Activated T-helper 2 cell treated with anti-CD3 and anti-CD28 coated beads, Interferon-gamma antibody, Interleukin-2, Interleukin-4, amounts not matched to agents 10 μg/mL and 5 μg/mL and 100 μg/mL, durations not matched to agents 14 hours and 24 hours and 36 hours (primary cell): ENCODE results near the gene C19orf33. TPM values are rescaled to one million over a fixed set of nuclear protein-coding genes. Genes with fewer than 3 reads are reported as not detected.
"Not testable (repeated sequence)": the region's sequence is repeated elsewhere in the genome, so short reads cannot be mapped to it uniquely, and the experiment has no call there.

Source experiments
- DNase-seq: peaks from one replicate; pipeline ENCODE4 v3.0.0; 2021; ENCODE audit warnings: low spot score
- H3K27ac Mint-ChIP-seq: one replicate; pipeline ENCODE4 v1.8.0; 2021; ENCODE audit warnings: mixed read lengths
- H3K27me3 Mint-ChIP-seq: one replicate; pipeline ENCODE4 v1.8.0; 2021; ENCODE audit warnings: low read depth, mixed read lengths
- H3K36me3 Mint-ChIP-seq: one replicate; pipeline ENCODE4 v1.8.0; 2021; ENCODE audit warnings: low read depth, mixed read lengths
- H3K4me1 Mint-ChIP-seq: one replicate; pipeline ENCODE4 v1.8.0; 2021; ENCODE audit warnings: low read depth, mixed read lengths
- H3K4me3 Mint-ChIP-seq: one replicate; pipeline ENCODE4 v1.8.0; 2021; ENCODE audit warnings: low read depth, mild to moderate bottlenecking, moderate library complexity, mixed read lengths
- H3K9me3 Mint-ChIP-seq: one replicate; pipeline ENCODE4 v1.8.0; 2021; ENCODE audit warnings: mixed read lengths
- intact Hi-C: fragments of 100-400 bp; cut with micrococcal nuclease; formaldehyde crosslinking; loops from one replicate; pipeline ENCODE4 v1.15.1; 2023
- total RNA-seq: library from RNA; stranded (reverse); gene quantifications from 2 replicates; pipeline ENCODE4 v1.2.3, GENCODE V29; 2022

The C19orf33 gene
- total RNA-seq, 1 donor from 2014 or later = 2.0 TPM

DNA sequence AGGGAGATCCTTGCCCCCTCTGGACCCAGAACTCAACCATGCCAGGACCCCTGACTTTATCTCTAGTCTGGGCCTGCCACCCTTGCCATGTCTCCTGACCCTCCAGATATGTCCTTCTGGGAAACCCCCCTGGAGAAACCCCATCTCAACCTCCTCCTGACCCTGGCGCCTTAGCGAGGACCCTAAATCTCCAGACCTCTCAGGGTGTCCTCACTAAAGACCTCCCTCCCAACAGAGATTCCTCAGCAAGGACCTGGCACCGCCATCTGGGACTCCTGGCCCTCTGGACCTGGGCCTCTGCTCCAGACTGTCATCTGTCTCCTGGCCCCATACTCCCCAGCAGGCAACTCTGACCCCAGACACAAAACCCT is 16.9 kb downstream of the C19orf33 start:
- H3K4me1 Mint-ChIP-seq = peaks cover 44% of the 10 kb centered on the region
- peak overlapping the region; percentile 21 for H3K27ac Mint-ChIP-seq
- H3K9me3 Mint-ChIP-seq = no peaks in the 10 kb centered on the region
- peaks cover 27% of the 10 kb centered on the region for H3K36me3 Mint-ChIP-seq
- intact Hi-C loops = loop anchor here (1.0 kb wide), 1 partner anchor 53 kb away; the partner anchor contains the start of gene PSMD8
- no peaks in the 10 kb centered on the region for H3K27me3 Mint-ChIP-seq
- no peak for DNase-seq
- H3K4me3 Mint-ChIP-seq = peak overlapping the region; percentile 86

DNA sequence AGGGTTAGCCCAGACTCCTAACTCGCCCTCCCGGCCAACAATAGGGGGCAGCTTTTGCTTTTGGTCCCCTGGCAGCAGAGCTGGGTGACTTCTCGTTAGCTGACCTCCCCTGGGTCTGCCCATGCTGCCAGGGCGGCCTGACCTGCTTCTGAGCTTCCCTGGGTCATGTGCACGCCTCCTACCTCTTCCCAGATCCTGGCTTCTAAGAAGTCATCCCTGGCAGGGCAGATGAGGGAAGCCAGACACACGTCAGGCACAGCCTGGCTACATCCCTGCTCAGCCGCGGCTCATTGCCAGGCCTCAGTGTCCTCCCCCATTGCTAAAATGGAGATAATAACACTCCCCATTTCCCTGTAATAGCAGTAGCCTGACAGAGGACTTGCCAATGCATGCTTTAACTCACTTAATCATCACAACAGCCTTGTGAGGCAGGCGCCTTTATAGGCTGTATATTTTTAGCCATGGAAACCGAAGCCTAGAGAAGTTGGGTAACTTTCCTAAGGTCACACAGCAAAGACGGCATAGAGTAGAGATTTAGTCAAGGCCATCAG is 17.7 kb downstream of the C19orf33 start:
- Mint-ChIP-seq H3K36me3 (peaks cover 33% of the 10 kb centered on the region), H3K4me1 (peaks cover 40% of the 10 kb centered on the region), H3K27me3 (no peaks in the 10 kb centered on the region), H3K9me3 (no peaks in the 10 kb centered on the region), H3K27ac (no peak overlapping the region), H3K4me3 (peak overlapping the region; percentile 86)
- no peak for DNase-seq
- intact Hi-C loops = no loop called here

DNA sequence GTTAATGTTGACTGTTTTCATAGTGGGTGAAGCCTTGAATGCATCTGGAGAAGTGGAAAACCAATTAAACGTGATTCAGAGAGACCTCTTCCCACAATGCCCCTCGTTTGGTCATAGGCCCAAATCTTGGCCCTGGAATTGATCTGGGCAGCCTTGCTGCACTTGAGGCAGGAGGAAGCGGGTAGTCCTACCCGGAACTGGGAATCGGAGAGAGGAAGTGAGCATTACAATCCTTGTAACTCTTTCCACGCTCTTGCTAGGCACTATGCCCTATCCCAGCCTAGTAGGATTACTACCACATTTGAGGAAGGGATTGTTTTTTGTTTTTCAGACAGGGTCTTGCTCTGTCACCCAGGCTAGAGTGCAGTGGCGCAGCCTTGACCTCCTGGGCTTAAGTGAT is 19.2 kb downstream of the C19orf33 start:
- no peak overlapping the region for H3K27ac Mint-ChIP-seq
- no peak overlapping the region for H3K4me3 Mint-ChIP-seq
- DNase-seq = no peak
- no peaks in the 10 kb centered on the region for H3K27me3 Mint-ChIP-seq
- peaks cover 47% of the 10 kb centered on the region for H3K36me3 Mint-ChIP-seq
- H3K4me1 Mint-ChIP-seq = peaks cover 29% of the 10 kb centered on the region
- intact Hi-C loops = no loop called here
- H3K9me3 Mint-ChIP-seq = no peaks in the 10 kb centered on the region

DNA sequence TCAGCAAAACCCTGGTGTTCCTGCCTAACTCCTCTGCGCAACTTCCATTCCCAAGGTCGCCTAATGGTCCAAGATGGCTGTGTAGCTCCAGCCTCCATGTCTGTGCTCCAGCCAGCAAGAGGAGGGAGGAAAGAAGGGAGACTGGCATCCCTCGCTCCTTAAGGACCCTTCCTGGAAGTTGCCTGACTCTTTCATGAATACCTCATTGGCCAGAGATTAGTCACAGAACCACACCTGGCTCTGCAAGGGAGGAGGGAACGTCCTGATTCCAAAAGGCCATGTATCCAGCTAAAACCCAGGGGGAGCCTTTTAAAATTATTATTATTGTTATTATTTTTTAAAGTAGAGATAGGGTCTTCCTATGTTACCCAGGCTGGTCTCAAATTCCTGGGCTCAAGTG is 20.4 kb downstream of the C19orf33 start:
- peaks cover 17% of the 10 kb centered on the region for H3K4me1 Mint-ChIP-seq
- H3K27me3 Mint-ChIP-seq = no peaks in the 10 kb centered on the region
- peaks cover 55% of the 10 kb centered on the region for H3K36me3 Mint-ChIP-seq
- intact Hi-C loops = no loop called here
- no peak for DNase-seq
- H3K27ac Mint-ChIP-seq = no peak overlapping the region
- no peak overlapping the region for H3K4me3 Mint-ChIP-seq
- no peaks in the 10 kb centered on the region for H3K9me3 Mint-ChIP-seq

DNA sequence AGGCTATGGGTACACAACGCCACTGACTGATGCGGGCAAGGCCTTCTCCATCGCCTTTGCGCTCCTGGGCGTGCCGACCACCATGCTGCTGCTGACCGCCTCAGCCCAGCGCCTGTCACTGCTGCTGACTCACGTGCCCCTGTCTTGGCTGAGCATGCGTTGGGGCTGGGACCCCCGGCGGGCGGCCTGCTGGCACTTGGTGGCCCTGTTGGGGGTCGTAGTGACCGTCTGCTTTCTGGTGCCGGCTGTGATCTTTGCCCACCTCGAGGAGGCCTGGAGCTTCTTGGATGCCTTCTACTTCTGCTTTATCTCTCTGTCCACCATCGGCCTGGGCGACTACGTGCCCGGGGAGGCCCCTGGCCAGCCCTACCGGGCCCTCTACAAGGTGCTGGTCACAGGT is 22.5 kb downstream of the C19orf33 start:
- Mint-ChIP-seq H3K27ac (no peak overlapping the region), H3K27me3 (no peaks in the 10 kb centered on the region), H3K4me3 (no peak overlapping the region), H3K9me3 (no peaks in the 10 kb centered on the region), H3K4me1 (peaks cover 7% of the 10 kb centered on the region), H3K36me3 (peaks cover 52% of the 10 kb centered on the region)
- intact Hi-C loops = no loop called here
- no peak for DNase-seq

DNA sequence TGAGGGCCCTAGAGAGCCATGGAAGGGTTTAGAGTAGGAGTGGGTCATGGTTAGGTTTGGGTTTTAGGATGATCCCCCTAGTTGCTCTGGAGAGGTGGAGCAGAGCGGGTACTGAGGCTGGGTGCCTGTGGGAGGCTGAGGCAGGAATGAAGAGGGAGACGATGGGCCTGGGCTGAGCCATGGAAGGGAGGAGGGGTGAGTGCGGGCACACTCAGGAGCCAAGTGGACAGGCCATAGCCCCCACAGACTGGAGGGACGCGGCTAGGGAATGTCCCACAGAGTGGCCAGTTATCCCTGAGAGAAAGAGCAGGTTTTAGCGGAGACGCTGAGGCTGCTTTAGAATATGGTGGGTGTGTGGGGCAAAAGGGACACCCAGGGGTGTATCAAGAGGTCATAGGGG is 25.6 kb downstream of the C19orf33 start:
- no peak for DNase-seq
- intact Hi-C loops = no loop called here
- Mint-ChIP-seq H3K4me1 (no peaks in the 10 kb centered on the region), H3K27ac (no peak overlapping the region), H3K4me3 (no peak overlapping the region), H3K36me3 (peaks cover 40% of the 10 kb centered on the region), H3K9me3 (no peaks in the 10 kb centered on the region), H3K27me3 (no peaks in the 10 kb centered on the region)

DNA sequence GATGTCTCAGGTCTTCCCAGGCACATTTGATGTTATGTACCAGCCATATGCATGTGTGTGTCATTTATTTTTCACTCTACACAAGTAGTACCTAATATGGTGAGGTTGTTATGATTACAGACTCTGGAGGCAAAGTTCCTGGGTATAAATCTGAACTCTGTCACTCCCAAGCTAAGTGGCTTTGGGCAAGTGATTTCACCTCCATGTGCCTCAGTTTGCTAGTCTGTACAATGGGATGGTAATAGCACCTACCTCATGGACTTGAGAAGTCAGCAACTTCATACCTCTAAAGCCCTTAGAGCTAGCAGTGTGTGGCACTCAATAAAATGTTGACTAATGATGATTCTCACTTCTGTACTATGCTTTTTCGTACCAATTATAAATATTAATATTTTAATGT is 27.7 kb downstream of the C19orf33 start:
- no peak overlapping the region for H3K4me3 Mint-ChIP-seq
- H3K27me3 Mint-ChIP-seq = no peaks in the 10 kb centered on the region
- H3K4me1 Mint-ChIP-seq = no peaks in the 10 kb centered on the region
- no peaks in the 10 kb centered on the region for H3K9me3 Mint-ChIP-seq
- no peak overlapping the region for H3K27ac Mint-ChIP-seq
- no peak for DNase-seq
- H3K36me3 Mint-ChIP-seq = peaks cover 26% of the 10 kb centered on the region
- intact Hi-C loops = no loop called here

DNA sequence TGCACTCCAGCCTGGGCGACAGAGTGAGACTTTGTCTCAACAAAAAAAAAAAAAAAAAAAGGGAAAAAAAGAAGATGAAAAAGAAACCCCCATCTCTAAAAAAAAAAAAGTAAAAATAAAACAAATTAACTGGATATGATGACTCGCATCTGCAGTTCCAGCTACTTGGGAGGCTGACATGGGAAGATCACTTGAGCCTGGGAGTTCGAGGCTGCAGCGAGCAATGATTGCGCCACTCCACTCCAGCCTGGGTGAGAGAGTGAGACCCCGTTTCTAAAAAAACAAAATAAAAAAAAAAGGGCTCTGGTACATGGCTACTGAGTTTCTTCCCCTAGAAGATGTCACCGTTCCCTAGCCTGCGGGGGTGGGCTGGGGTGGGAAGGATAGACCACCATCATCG is 29.2 kb downstream of the C19orf33 start:
- no peaks in the 10 kb centered on the region for H3K9me3 Mint-ChIP-seq
- DNase-seq = no peak
- intact Hi-C loops = no loop called here
- H3K27me3 Mint-ChIP-seq = no peaks in the 10 kb centered on the region
- peaks cover 13% of the 10 kb centered on the region for H3K36me3 Mint-ChIP-seq
- H3K4me1 Mint-ChIP-seq = peaks cover 4% of the 10 kb centered on the region
- no peak overlapping the region for H3K4me3 Mint-ChIP-seq
- no peak overlapping the region for H3K27ac Mint-ChIP-seq

DNA sequence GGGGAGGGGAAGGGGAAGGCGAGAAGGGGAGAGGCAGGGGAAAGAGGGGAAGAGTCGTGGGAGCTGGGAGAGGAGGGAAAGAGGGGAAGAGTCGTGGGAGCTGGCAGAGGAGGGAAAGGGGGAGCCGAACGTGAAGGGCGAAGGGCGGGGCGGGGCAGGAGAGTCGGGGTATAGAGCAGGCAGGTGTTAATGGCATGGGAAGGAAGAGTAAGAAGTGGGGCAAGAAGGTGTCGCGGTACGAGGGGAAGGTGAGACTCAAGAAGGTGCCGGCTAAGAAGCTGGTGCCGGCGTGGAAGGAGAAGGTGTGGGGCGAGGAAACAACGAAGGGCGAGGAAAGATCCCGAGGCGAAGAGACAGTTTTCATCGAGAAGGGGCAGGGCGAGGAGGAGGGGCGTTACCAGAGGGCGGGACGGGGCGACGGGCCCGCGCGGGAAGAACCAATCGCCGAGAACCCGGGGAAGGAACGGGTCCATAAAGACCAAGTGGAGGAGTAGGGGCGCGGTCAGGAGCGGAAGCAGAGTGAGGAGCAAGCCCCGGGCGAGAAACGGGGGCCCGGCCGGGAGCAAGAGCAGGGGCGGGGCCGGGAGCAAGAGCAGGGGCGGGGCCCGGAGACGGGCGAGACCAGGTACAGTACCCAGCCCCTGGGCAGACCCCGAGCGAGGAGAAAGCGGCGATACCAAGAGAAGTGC is 32.0 kb downstream of the C19orf33 start:
- Mint-ChIP-seq H3K27ac (peak overlapping the region; percentile 100), H3K36me3 (no peaks in the 10 kb centered on the region), H3K27me3 (no peaks in the 10 kb centered on the region), H3K4me3 (peak overlapping the region; percentile 95), H3K9me3 (no peaks in the 10 kb centered on the region), H3K4me1 (peaks cover 7% of the 10 kb centered on the region)
- peak; percentile 95 for DNase-seq
- intact Hi-C loops = loop anchor here (1.0 to 5.0 kb wide), 8 partner anchors 20 to 429 kb away; partner anchors contain the start of genes GGN, PPP1R14A, PSMD8 and SIPA1L3

DNA sequence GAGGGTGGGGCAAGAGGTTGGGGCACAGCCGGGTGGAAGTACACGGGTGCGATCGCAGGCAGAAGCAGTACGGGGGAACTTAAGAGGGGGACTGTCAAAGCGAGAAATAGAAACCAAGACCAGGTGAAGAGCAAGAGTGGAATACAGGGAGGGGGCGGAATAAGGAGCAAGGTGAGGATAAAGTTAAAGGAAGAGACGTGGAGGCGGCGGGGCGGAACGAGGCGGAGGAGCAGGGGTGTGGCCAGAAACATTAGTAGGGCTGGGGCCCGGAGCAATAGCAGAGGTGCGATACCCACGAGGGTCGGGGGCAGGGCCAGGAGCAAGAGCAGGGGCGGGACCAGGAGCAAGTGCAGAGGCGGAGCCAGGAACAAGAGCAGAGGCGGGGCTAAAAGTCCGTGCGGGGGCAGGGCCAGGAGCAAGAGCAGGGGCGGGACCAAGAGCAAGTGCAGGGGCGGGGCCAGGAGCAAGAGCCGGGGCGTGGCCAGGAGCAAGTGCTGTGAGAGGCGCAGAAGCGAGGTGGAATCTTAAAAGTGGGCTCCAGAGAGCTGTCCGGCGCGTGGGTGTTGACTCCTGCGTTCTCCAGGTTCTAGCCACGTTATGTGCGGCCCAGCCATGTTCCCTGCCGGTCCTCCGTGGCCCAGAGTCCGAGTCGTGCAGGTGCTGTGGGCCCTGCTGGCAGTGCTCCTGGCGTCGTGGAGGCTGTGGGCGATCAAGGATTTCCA is 32.7 kb downstream of the C19orf33 start:
- DNase-seq = peak; percentile 96
- Mint-ChIP-seq H3K27ac (peak overlapping the region; percentile 100), H3K4me1 (peaks cover 7% of the 10 kb centered on the region), H3K9me3 (no peaks in the 10 kb centered on the region), H3K4me3 (peak overlapping the region; percentile 95), H3K27me3 (no peaks in the 10 kb centered on the region), H3K36me3 (no peaks in the 10 kb centered on the region)
- intact Hi-C loops = loop anchor here (1.0 to 5.0 kb wide), 4 partner anchors 20 to 430 kb away; partner anchors contain the start of genes PPP1R14A, PSMD8, SIPA1L3 and WDR87

DNA sequence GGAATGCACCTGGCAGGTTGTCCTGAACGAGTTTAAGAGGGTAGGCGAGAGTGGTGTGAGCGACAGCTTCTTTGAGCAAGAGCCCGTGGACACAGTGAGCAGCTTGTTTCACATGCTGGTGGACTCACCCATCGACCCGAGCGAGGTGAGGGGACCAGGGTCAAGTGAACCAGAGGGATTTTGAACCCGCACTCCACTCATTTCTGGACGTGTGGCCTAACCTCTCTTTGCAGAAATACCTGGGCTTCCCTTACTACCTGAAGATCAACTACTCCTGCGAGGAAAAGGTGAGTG is 33.3 kb downstream of the C19orf33 start:
- intact Hi-C loops = loop anchor here (2.0 to 5.0 kb wide), 2 partner anchors 80 to 431 kb away; partner anchors contain the start of genes PPP1R14A, SIPA1L3 and WDR87
- Mint-ChIP-seq H3K9me3 (no peaks in the 10 kb centered on the region), H3K4me3 (peak overlapping the region; percentile 95), H3K27ac (peak overlapping the region; percentile 100), H3K36me3 (no peaks in the 10 kb centered on the region), H3K4me1 (peaks cover 7% of the 10 kb centered on the region), H3K27me3 (no peaks in the 10 kb centered on the region)
- DNase-seq = peak; percentile 24

DNA sequence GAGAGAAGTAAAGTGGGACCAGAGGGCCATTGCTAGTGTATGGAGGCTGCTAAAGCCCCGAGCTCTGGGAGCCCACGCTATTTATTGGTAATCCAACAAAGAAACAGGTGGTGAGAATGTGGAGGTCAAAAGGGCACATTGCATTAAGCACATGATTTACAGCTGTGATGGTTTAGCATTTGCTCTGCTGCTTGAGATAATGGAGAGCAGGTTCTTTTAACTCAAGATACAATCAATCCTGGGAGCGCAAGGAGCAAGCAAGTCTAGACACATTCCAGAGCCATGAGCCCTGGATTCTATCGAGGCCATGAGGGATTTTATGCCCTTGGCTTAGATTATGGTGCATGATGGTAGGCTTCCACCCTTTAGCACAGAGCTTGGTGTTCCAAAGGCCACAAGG is 35.0 kb downstream of the C19orf33 start:
- H3K27ac Mint-ChIP-seq, H3K4me1 Mint-ChIP-seq, H3K9me3 Mint-ChIP-seq, H3K36me3 Mint-ChIP-seq, H3K4me3 Mint-ChIP-seq, H3K27me3 Mint-ChIP-seq, DNase-seq: not testable (repeated sequence)
- intact Hi-C loops = loop anchor here (5.0 kb wide), 1 partner anchor 82 kb away; the partner anchor contains the start of gene PPP1R14A

DNA sequence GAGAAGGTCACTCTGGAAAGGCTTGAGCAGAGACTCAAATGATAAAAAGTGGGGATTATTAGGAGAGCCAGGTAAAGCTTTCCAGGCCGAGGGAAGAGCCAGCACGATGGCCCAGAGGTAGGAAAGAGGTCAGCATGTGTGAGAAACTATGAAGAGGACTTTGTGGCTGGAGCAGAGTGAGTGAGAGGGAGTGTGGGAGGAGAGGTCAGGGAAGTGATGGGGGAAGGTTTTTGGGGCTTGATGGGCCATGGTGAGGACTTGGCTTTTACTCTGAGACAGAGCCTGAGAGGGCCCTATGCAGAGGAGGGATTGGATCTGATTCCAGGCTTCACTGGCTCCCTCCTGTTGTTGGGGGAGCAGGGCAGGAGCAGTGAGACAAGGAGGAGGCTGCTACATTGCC is 36.9 kb downstream of the C19orf33 start:
- H3K27ac Mint-ChIP-seq = no peak overlapping the region
- no peak for DNase-seq
- peaks cover 7% of the 10 kb centered on the region for H3K4me1 Mint-ChIP-seq
- H3K27me3 Mint-ChIP-seq = no peaks in the 10 kb centered on the region
- intact Hi-C loops = no loop called here
- no peaks in the 10 kb centered on the region for H3K36me3 Mint-ChIP-seq
- H3K4me3 Mint-ChIP-seq = no peak overlapping the region
- no peaks in the 10 kb centered on the region for H3K9me3 Mint-ChIP-seq
